A673 (cell line): Measurements from ENCODE around the gene KIF26B. TPM values are rescaled to one million over a fixed set of nuclear protein-coding genes. Genes with fewer than 3 reads are reported as not detected.

Experiments
- BruUV-seq: library from RNA; stranded (reverse); fragments of 400-500 nt; replicated peaks from 2 replicates; lab custom pipeline; 2021; lab: Mats Ljungman, UMichigan
- CTCF ChIA-PET: fragments of 300-600 bp; sonication (Branson Sonifier 250); formaldehyde crosslinking; loops from one replicate; lab custom pipeline; 2022; ENCODE audit warnings: antibody characterized with exemption; lab: Charles Lee
- POLR2A ChIA-PET: fragments of 300-600 bp; sonication (Branson Sonifier 250); formaldehyde crosslinking; loops from one replicate; lab custom pipeline; 2022; ENCODE audit warnings: antibody characterized with exemption; ENCODE audit not compliant: low non-redundant PET; lab: Charles Lee
- DNase-seq: peaks from one replicate; pipeline ENCODE4 v3.0.0-alpha.2; 2015; ENCODE audit warnings: low spot score
- H3K27ac ChIP-seq: fragments of 200-600 bp; sonication (generic); 2 replicates; pipeline ENCODE4 v1.5.1; 2016; ENCODE audit warnings: mixed run types, low read depth, mild to moderate bottlenecking, mixed read lengths, antibody characterized with exemption, low read length; ENCODE audit not compliant: poor library complexity, severe bottlenecking
- H3K27me3 ChIP-seq: fragments of 200-600 bp; sonication (generic); replicated peaks from 2 replicates; pipeline ENCODE4 v1.6.1; 2017; ENCODE audit warnings: mixed run types, low read depth, mild to moderate bottlenecking, mixed read lengths, antibody characterized with exemption, low read length; ENCODE audit not compliant: insufficient read depth, poor library complexity
- H3K36me3 ChIP-seq: fragments of 200-600 bp; sonication (generic); 2 replicates; pipeline ENCODE4 v1.6.1; 2016; ENCODE audit warnings: mixed run types, mild to moderate bottlenecking, mixed read lengths, antibody characterized with exemption, low read length; ENCODE audit not compliant: insufficient read depth, poor library complexity, severe bottlenecking
- H3K4me1 ChIP-seq: fragments of 200-600 bp; sonication (generic); 2 replicates; pipeline ENCODE4 v1.6.1; 2017; ENCODE audit warnings: mixed run types, mild to moderate bottlenecking, mixed read lengths, antibody characterized with exemption, low read length; ENCODE audit not compliant: insufficient read depth, poor library complexity, severe bottlenecking
- H3K4me3 ChIP-seq: fragments of 200-600 bp; sonication (generic); 2 replicates; pipeline ENCODE4 v1.5.1; 2016; ENCODE audit warnings: low read depth, mixed run types, mild to moderate bottlenecking, mixed read lengths, low read length; ENCODE audit not compliant: poor library complexity, severe bottlenecking
- H3K9me3 ChIP-seq: fragments of 200-600 bp; sonication (generic); 2 replicates; pipeline ENCODE4 v1.6.1; 2016; ENCODE audit warnings: mixed run types, low read depth, mild to moderate bottlenecking, mixed read lengths, antibody characterized with exemption, low read length; ENCODE audit not compliant: poor library complexity, severe bottlenecking
- EZH2 ChIP-seq: fragments of 200-600 bp; sonication (generic); IDR thresholded peaks from 2 replicates; pipeline ENCODE4 v1.6.1; 2017; ENCODE audit warnings: borderline replicate concordance, low read depth, mild to moderate bottlenecking, mixed read lengths, antibody characterized with exemption, low read length; ENCODE audit not compliant: poor library complexity, severe bottlenecking
- intact Hi-C: fragments of 100-400 bp; cut with micrococcal nuclease; formaldehyde crosslinking; loops from one replicate; pipeline ENCODE4 v1.10.0; 2022; ENCODE audit not compliant: unreplicated experiment
- total RNA-seq: library from RNA; stranded (reverse); gene quantifications from 2 replicates; pipeline ENCODE4 v1.2.3, GENCODE V29; 2021
- TF ChIP-seq, protein P1 (sequence below): fragments of 300-800, 200-600 bp; sonication (generic); conservative IDR thresholded peaks from 2 replicates; pipeline ENCODE4 v1.5.1; 2017; ENCODE audit warnings: low read depth, mild to moderate bottlenecking, antibody characterized with exemption, low read length, moderate library complexity, mixed read lengths

KIF26B gene
- total RNA-seq, 1 experiment from 2014 or later: not detected

DNA sequence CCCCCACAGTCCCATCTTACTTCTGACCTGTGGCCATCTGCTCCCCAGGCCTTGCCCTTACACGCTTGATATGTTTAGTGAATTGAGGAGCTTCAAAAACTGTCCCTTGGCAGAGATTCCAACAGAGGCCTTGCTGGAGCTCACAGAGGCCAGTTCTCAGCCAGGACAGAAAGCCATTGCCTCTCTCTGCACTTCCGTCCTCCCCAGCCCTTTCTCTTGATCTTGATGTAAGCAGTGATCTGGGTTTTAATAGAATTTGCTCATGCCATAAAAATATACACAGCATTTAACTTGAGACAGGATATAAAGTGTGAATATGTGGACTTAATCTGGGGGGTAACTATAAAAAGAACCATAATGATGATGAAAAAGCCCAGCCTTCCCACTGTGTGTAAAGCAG lies 453.5 kb downstream of the KIF26B start:
- Histone ChIP-seq H3K4me3 (no peak overlapping the region), H3K27ac (no peak overlapping the region), H3K4me1 (no peaks in the 10 kb centered on the region), H3K36me3 (no peaks in the 10 kb centered on the region), H3K27me3 (peaks cover 45% of the 10 kb centered on the region), H3K9me3 (no peaks in the 10 kb centered on the region)
- DNase-seq: no peak
- no peak for TF ChIP-seq EZH2
- TF ChIP-seq, protein P1, sequence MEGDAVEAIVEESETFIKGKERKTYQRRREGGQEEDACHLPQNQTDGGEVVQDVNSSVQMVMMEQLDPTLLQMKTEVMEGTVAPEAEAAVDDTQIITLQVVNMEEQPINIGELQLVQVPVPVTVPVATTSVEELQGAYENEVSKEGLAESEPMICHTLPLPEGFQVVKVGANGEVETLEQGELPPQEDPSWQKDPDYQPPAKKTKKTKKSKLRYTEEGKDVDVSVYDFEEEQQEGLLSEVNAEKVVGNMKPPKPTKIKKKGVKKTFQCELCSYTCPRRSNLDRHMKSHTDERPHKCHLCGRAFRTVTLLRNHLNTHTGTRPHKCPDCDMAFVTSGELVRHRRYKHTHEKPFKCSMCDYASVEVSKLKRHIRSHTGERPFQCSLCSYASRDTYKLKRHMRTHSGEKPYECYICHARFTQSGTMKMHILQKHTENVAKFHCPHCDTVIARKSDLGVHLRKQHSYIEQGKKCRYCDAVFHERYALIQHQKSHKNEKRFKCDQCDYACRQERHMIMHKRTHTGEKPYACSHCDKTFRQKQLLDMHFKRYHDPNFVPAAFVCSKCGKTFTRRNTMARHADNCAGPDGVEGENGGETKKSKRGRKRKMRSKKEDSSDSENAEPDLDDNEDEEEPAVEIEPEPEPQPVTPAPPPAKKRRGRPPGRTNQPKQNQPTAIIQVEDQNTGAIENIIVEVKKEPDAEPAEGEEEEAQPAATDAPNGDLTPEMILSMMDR: no peak
- POLR2A ChIA-PET: interaction anchor here (0.9 kb wide), 1 partner anchor 79 kb away, joined by 4 read pairs; no protein-coding TSS in a partner anchor
- BruUV-seq: no TSS peak
- CTCF ChIA-PET: no interaction called here
- intact Hi-C loops: no loop called here

DNA sequence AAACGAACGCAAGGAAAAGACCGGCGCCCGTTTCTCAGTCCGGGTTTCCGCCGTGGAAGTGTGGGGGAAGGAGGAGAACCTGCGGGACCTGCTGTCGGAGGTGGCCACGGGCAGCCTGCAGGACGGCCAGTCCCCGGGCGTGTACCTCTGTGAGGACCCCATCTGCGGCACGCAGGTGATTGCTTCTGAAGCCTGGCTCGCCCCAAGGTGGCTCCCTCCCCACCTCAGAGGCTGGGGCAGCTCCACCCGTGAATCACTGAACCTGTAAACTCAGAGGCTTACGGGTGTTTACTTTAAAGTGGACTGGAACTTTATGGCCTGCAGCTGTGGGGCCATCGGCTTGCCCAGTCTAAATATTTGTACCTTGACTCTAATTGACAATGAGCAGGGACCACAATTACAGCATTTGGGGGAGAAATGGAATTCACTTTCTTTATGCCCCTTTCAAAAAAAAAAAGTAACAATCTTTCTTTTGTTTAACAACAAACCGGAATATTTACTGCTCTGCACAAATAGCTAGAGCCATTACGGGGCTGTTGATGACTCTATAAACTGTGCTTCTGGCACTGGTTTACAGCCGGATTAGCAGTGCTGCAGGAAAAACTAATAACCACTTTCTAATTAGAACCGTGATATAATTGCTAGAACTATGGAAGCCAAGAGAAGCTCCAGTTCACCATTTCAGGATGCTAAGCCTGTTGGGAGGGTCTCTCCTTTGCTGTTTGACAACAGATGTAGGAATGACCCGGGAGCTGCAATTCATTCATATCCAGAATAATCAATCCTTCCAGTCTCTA lies 454.8 kb downstream of the KIF26B start:
- ChIA-PET CTCF (no interaction called here), POLR2A (interaction anchor here (0.9 kb wide), 1 partner anchor 78 kb away, joined by 4 read pairs; no protein-coding TSS in a partner anchor)
- no peaks in the 10 kb centered on the region for H3K9me3 ChIP-seq
- H3K27ac ChIP-seq: no peak overlapping the region
- peaks cover 42% of the 10 kb centered on the region for H3K27me3 ChIP-seq
- H3K4me1 ChIP-seq: no peaks in the 10 kb centered on the region
- DNase-seq: no peak
- no peak overlapping the region for H3K4me3 ChIP-seq
- TF ChIP-seq EZH2: no peak
- TF ChIP-seq, protein P1: no peak
- BruUV-seq: no TSS peak
- intact Hi-C loops: no loop called here
- no peaks in the 10 kb centered on the region for H3K36me3 ChIP-seq

DNA sequence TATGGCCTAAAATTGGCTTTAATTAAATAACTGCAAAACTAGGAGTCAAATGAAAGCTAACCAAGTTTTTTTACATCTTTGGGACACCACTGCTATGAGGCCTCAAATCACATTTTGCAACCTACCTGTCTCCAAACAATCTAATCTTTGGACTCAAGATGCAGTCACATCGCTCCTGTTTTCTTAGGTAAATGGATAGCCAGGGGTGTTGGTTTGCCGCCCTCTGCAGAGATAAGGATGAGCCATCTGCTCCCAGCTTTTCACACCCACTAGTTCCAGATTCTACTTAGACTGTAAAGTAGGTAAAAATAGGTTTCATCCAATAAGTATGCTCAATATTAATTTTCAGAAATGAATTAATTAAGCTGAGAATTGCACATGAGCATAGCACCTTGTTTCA lies 456.5 kb downstream of the KIF26B start:
- DNase-seq: no peak
- no peak overlapping the region for H3K27ac ChIP-seq
- TF ChIP-seq EZH2: no peak
- TF ChIP-seq, protein P1: no peak
- H3K4me1 ChIP-seq: no peaks in the 10 kb centered on the region
- intact Hi-C loops: no loop called here
- no TSS peak for BruUV-seq
- CTCF ChIA-PET: no interaction called here
- no peak overlapping the region for H3K4me3 ChIP-seq
- POLR2A ChIA-PET: no interaction called here
- no peaks in the 10 kb centered on the region for H3K36me3 ChIP-seq
- no peaks in the 10 kb centered on the region for H3K9me3 ChIP-seq
- H3K27me3 ChIP-seq: peaks cover 38% of the 10 kb centered on the region
